ENCODE measurements around the gene HOOK1. TPM values are rescaled to one million over a fixed set of nuclear protein-coding genes. Genes with fewer than 3 reads are reported as not detected.

HOOK1 gene
- total RNA-seq, result 0.14 and 1.0 TPM in 2 replicates

DNA sequence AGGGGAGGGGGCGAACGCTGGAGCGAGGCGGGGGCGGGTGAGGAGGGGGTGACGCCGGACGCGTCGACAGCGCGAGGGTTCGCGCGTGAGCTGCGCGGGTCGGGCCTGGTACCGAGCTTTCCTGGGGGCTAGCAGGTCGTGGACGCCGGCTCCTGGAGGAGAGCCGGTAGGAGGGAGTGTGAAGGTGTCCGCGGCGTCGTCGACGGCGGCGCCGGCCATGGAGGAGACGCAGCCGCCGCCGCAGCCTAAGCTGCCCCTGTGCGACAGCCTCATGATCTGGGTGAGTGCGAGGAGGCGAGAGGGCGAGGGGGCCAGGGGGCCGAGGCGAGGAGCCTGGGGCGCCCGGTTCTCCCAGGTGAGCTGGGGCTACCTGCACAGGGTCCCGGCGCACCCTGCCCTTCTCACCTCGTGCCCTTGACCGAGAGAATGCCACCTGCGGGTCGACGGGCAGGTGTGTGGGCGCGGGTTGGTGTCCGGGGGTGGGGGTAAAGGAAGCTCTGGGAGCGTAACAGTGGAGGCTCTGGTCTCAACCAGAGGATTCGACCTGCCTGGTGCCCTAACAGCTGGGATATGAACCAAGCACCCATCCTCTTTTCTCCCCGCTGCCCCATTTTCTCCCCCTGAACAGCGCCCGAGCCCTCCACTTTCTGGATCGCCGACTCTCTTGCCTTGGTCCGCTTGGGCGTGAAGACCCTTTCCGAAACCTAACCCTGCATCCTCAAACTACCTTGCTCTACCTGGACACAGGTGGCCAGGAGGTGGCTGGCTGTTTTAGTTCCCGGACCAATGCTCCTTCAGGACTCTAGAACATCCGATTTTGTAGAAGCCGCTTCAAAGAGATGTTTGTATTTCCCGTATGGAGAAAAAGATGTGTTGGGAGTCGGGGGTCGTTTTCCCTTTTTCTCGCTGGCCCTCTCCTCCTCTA, at the start of gene HOOK1:
Gene HOOK1 (plus strand): TSS at position 49 of the 925 bp plus-strand sequence. CDS start 169 bp downstream, at position 218.
- DNase-seq, result no peak

DNA sequence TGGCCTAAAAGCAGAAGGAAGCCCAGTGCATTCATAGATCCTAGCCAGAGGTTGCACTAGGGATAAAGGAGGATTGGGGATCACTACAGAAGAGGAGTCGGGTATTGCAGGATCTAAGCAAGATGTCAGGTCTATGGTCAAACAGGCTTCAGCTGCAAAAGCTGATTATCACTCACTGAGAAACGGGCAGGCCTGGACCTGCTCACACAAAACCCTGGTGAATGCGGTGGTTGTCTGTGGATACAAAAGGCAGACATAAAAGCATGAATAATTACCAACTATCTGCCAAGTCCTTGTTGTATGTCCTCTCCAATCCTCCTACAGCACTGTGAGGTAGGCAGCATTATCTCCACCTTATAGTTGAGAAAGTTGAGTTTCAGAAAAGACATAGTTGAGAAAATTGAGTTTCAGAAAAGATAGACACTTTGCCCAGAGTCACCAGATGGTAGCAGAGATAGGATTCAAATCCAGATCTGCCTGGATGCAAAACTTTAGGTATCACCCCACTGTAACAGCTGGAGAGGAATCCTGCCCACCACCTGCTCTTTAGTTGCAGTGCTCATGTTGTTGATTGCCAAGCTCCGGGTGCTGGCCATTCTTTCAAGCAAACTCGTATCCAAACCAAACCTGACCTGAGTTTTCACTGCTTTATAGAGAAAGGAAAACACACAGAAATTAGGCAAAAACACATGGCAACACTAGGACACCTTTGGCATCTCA, 49.6 kb upstream of the HOOK1 start:
- no peak for DNase-seq

DNA sequence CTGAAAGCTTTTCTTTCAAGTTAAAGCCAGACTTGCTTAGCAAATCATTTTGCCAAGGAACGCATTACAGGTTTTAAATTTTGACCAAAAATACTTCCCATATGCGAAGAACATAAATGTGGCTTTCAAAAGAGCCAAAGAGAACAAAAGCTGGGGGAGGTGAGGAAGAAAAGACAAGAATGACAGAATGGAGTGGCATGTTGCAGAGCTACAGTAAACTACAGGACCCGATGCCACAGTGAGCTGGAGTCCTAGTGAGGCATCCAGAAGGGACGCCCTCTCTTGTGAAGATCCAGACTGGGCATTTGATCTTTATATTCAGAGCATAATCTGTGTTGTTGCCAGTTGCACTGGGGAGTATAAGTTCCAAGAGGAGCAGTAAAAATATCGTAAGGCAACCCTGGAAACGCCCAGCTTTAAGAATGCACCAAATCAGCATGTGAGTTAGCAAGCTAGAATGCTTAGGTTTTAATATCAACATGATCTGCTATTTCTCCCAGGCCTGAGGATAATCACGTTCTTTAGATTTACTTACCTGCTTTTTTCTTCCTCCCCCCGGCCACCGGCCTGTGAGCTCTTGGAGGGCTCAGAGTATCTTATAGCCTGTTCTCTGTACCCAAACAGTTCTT, 48.4 kb upstream of the HOOK1 start:
- DNase-seq, result no peak

DNA sequence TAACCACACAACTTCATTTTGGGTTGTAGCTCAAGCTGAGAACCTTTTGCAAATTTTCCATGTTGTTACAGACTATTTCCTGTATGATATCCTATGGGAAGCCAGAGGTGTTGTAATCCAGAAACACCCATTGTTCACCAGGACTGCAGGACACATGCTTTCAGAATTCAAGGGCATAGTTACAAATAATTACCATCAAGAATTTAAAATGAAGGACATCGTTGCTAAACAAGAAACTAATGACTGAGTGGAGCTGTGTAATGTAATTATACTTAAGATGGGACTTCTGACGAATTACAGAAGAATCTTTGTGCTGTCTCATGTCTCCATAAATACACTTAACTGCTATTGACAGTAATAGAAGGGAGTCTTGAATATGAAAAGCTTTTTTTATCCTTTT, 47.6 kb upstream of the HOOK1 start:
- peak; percentile 91 for DNase-seq

- no peak for DNase-seq
These were observed 45.7 kb upstream of the HOOK1 start for GRCh38 chr1:59768792-59769735.

GRCh38 chr1:59769736-59770095, 45.0 kb upstream of the HOOK1 start:
- DNase-seq, result no peak

GRCh38 chr1:59771361-59771760, 43.4 kb upstream of the HOOK1 start:
- DNase-seq, result no peak

DNA sequence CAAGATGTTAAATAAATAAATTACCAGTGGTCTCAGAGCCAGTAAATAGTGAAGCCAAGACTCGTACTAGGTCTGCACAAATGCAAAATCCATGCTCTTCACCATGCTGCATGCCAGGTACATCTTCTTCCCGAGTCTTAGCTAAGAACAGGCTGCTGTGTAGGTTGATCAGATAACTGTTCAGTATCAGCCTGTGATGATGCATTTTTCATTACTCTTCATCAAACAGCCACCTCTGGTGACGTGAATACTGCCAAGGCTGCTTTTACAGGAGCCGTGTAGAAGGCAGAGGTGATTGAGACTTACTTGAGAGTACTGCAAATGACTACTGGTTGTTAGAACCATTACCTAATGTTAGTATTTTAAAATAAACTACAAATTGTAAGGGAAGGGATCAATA, 39.3 kb upstream of the HOOK1 start:
- no peak for DNase-seq

DNA sequence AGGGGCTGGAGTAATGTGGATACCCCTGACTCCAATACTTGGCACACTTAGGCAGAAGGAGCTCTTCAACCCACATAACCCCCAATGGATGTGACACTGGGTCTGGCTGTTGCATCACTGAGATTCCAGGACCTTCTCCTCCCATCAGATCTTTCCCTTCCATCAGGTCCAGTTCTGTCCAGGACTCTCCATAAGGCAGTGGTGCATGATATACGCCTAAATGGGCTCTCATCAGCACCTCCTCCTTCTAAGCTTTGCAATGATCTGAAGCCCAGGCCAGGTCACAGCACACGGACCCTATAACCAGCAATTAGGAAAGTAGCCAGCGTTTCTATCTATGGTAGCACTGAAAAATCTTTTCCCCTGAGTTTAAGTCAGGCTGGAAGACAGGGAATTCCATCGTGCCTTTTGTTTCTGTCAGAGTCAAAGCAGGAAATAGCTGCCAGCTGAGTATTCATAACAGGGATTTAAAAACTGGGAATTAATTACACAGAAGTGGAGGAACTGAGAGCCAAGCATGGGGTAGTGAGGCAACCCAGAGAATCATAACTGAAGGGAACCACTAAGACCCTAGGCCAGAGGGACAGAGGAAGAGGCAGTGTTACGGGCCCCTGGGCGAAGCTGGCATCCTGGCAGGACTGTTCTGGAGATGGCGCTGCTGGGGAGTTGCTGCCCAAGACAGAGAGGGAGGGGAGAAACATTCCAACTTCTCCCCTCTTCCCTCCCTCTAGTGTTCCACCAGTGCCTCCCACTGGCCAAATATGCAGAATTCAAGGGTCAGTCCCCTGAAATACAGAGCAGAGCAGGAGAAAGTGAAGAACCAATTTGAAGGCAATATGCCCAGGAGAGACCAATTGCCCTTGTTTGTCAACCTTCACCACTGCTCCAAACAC, 37.5 kb upstream of the HOOK1 start:
- DNase-seq, result peak; percentile 80

- peak; percentile 32 for DNase-seq
These were observed 34.8 kb upstream of the HOOK1 start for GRCh38 chr1:59779949-59780348.

DNA sequence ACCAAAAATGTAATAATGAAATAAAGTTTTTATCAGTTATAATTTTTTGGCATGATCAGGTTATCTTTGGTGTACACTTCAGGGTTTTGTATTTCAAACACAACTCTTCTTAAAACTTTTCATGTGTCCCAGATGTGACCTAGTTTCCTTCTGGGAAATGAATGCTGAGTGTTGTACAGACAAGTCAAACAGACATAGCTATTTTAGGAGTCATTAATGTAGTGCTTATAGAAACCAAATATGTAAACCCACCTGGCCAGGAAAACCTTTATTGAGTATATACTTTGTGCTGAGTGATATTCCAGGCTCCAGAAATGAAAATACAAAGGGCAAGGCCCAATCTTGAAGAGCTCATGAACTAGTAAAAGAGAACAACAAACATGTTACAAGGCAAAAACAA, 25.9 kb upstream of the HOOK1 start:
- no peak for DNase-seq

DNA sequence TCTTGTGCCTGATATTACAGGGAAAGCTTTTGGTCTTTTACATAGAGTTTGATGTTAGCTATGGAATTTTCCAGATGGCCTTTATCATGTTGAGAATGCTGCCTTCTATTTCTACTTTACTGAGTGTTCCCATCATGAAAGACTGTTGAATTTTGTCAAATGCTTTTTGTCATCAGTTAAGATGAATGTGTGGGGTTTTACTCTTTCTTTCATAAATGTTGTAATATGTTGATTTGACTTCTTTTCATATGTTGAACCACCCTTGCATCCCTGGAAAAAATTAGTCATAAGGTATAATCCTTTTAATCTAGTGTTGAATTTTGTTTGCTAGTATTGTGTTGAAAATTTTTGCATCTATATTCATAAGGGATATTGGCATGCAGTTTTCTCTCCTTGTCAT, 16.1 kb upstream of the HOOK1 start:
- DNase-seq, result no peak

DNA sequence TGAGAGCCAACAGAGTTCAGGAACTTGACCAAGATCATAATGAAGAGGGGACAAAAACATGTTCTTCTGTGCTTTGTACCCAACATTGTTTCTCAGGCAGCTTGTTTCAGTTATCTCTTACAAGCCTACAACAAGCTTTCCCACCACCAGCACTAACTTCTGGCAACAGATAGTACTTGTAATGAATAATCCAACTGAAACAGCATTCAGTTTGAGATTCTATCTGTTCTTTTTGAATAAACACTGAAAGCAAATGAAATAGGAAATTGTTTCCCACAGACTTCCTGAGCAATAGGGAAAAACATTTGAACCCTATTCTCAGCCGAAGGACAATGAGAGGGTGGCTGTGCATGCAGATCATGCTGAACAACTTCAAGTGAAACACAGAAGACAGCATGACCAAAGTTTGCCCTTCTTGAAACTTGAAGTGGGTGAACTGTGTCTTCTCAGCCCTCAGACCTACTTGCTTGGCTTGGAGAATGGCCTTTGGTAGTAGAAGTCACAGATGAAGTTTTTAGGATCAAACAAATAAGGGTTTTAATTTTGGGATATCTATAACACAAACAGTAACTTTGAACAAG, 11.2 kb upstream of the HOOK1 start:
- peak; percentile 16 for DNase-seq

- DNase-seq, result peak; percentile 5
These were observed 10.4 kb upstream of the HOOK1 start for GRCh38 chr1:59804301-59804700.

GRCh38 chr1:59805554-59805953, 9.2 kb upstream of the HOOK1 start:
- no peak for DNase-seq

GRCh38 chr1:59814180-59814900, 409 bp upstream of the HOOK1 start:
- no peak for DNase-seq

DNA sequence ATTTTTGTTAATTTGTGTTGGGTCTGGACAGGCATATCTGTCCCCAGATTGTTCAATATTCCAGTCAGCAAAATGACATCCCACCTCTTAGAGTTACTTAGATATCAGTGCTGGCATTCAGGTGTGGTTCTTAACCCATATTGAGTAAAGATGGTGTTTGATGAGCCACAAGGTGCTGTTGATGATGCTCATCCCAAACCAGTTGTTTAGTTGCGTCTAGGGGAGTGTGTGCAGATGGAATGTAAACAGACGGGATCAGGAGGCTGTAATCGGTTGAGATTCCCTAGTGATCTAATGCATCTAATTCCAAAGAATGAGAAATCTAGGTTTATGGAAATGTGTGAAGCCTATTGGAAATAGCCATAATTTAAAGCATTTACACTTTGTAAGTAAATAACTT, 1.1 kb downstream of the HOOK1 start:
- no peak for DNase-seq

DNA sequence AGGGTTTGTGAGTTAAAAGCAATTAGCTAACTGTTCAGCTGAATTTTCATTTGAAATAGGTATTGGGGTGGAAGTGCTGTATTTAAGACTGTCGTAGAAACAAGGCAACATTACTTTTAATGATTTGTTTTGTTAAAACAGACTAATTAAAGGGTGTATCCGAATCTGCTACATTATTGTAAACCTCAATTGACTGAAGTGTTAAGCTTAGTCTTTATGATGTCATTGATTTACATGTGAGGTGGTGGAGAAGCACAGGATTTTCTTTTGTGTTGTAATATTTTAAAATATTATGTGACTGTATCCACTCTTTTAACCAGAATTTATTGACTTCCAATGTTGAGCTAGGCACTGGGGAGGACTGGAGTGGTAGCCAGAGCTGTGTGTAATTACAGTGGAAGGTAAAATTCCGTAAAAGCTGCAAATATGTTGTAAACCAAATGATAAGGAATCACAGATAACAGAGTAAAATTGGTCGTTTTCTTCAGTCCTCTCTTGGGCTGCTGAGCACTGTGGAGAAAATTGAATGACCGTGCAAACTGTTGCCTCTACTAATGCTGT, 1.6 kb downstream of the HOOK1 start:
- DNase-seq, result no peak

GRCh38 chr1:59819566-59820438, 5.1 kb downstream of the HOOK1 start:
- no peak for DNase-seq
